GM12864 (cell line): ENCODE results near the gene MAMDC4.
"Not testable (repeated sequence)": the region's sequence is repeated elsewhere in the genome, so short reads cannot be mapped to it uniquely, and the experiment has no call there.

Experiments
- DNase-seq: peaks from one replicate; pipeline ENCODE4 v3.0.0-alpha.2; 2011; ENCODE audit warnings: low read depth
- H3K4me3 ChIP-seq: 2 replicates; pipeline ENCODE4 v1.5.1; 2011; ENCODE audit warnings: mild to moderate bottlenecking, low read depth, low read length, control low read depth
- TF ChIP-seq, protein P1 (sequence below): IDR thresholded peaks from 2 replicates; pipeline ENCODE4 v1.5.1; 2011; ENCODE audit warnings: low read depth, mild to moderate bottlenecking, moderate library complexity, low read length, control low read depth, inconsistent platforms; ENCODE audit errors: missing control alignments

MAMDC4 gene

DNA sequence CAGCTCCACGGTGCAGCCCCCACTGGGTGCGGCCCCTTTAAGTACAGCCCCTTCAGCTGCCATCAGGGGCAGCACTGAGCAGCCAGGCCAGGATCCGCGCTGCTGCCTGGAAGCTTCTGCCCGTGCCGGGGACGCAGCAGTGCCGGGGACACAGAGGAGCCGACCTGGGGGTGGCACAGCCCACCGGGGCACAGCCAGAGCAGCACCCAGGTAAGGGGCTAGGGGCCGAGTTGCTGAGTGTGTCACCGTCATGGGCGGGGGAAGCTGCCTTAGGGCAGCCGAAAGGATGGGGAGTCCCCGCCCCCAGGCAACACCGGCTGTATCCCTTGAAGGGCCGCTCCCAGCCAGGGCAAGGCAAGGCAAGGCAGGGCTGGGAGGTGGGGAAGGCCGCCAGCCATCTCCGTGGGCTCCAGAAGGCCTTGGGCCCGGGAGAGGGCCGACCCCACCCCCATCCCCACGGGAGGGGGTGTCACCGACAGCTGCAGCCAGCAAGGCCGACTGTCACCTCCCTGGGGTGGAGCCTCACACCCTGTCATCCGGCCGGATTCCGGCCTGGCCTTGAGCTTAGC is 9.7 kb upstream of the MAMDC4 start, which contains the start of gene AJM1:
Gene AJM1 (plus strand): TSS at position 99 of the 569 bp plus-strand sequence. CDS start 1,937 bp downstream, outside the sequence.
- peak; percentile 48 for DNase-seq
- peak within 1 kb of the TSS; percentile 71 for H3K4me3 ChIP-seq
- TF ChIP-seq, protein P1, sequence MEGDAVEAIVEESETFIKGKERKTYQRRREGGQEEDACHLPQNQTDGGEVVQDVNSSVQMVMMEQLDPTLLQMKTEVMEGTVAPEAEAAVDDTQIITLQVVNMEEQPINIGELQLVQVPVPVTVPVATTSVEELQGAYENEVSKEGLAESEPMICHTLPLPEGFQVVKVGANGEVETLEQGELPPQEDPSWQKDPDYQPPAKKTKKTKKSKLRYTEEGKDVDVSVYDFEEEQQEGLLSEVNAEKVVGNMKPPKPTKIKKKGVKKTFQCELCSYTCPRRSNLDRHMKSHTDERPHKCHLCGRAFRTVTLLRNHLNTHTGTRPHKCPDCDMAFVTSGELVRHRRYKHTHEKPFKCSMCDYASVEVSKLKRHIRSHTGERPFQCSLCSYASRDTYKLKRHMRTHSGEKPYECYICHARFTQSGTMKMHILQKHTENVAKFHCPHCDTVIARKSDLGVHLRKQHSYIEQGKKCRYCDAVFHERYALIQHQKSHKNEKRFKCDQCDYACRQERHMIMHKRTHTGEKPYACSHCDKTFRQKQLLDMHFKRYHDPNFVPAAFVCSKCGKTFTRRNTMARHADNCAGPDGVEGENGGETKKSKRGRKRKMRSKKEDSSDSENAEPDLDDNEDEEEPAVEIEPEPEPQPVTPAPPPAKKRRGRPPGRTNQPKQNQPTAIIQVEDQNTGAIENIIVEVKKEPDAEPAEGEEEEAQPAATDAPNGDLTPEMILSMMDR = peak; percentile 86

DNA sequence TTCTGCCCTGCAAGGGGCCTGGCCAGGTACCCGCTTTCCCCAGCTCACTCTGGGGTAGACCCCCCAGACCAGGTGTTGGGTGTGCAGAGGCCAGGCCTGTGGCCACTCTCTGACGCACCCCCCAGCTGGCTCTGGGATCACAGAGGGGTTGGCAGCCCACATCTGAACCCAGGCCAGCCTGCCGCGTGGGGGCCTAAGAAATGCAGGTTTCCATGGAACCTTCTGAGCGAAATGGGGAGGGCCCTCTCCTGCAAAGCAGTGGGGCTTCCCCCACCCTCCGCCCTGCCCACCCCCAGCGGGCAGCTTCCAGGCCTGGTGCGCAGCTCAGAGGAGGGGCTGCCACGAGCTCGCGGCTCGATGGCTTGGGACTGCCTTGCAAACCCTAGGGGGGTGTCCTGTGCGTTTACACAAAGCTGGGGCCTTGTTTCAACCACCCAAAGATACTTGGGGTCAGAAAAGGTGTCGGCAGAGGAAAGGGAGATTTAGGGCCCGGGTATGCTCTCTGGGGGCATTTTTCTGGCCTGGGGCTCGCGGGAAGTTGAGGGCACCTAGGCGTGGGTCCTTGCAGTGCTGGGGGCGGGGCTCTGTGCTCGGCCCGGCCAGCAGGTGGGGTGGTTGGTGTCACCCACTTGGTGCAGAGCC is 8.9 kb upstream of the MAMDC4 start:
- DNase-seq = not testable (repeated sequence)
- peak overlapping the region; percentile 19 for H3K4me3 ChIP-seq

DNA sequence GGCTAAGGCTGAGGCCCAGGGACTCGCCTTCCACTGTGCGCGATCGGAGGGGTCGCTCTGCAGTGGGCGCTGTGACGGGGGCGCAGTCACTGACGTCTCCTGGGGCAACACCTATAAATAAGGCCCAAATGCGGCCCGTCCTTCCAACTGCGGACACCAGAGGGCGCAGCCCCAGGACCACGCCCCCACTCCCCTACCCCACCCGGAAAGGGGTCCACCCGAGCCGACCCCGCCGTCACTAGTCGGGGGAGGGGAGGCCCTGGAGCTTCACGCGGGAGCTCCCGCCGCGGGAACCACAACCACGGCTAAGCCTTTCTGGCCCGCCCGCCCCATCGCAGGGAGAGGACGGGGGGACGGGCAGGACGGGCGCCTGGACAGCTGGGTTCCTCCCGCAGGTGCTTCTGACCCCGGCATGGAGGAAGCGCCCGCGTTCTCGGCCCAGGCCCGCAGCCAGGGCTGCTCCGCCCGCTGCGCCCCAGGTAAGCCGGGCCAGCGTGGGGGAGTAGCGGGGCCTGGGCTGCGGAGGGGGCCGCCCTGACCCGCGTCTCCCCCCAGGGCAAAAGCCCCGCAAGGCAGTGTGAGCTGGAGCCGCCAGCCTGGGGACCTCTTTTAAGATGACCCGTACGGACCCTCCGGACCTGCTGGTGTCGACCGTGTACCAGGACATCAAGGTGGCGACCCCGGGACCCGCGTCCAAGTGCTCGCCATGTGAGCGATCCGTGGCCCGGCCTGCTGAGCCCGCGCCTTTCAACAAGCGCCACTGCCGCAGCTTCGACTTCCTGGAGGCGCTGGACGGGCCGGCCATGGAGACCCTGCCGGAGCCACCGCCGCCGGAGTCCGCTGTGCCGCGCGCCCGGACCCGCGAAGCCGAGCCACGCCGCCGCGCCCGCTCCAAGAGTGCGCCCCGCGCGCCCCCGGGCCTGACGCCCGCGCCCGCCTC is 8.1 kb upstream of the MAMDC4 start:
- not testable (repeated sequence) for H3K4me3 ChIP-seq, DNase-seq
- TF ChIP-seq, protein P1 = peak; percentile 51

GRCh38 chr9:136844761-136845464 is 7.2 kb upstream of the MAMDC4 start:
- no peak overlapping the region for H3K4me3 ChIP-seq
- no peak for DNase-seq
- TF ChIP-seq, protein P1 = no peak

DNA sequence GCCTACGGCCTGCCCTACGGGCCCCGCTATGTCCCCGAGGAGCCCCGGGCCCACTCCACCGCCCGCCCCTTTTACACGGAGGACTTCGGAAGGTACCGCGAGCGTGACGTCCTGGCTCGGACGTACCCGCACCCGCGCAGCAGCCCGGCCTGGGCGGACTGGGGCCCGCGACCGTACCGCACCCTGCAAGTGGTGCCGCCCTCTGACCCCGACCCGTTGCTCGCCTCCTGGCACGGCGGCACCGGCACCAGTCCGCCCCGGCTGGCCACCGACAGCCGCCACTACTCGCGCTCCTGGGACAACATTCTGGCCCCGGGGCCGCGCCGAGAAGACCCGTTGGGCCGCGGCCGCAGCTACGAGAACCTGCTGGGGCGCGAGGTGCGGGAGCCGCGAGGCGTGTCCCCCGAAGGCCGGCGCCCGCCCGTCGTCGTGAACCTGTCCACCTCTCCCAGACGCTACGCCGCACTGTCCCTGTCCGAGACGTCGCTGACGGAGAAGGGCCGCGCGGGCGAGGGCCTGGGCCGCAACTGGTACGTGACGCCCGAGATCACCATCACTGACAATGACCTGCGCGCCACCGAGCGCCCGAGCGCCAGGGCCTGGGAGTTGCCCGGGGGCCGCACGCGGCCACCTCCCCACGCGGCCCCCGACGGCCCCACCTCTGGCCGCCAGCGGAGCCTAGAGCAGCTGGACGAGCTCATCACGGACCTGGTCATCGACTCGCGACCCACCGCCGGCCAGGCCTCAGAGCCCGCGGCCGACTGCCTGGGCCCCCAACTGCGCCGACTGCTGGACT is 6.5 kb upstream of the MAMDC4 start:
- no peak overlapping the region for H3K4me3 ChIP-seq
- TF ChIP-seq, protein P1 = no peak
- DNase-seq = no peak

DNA sequence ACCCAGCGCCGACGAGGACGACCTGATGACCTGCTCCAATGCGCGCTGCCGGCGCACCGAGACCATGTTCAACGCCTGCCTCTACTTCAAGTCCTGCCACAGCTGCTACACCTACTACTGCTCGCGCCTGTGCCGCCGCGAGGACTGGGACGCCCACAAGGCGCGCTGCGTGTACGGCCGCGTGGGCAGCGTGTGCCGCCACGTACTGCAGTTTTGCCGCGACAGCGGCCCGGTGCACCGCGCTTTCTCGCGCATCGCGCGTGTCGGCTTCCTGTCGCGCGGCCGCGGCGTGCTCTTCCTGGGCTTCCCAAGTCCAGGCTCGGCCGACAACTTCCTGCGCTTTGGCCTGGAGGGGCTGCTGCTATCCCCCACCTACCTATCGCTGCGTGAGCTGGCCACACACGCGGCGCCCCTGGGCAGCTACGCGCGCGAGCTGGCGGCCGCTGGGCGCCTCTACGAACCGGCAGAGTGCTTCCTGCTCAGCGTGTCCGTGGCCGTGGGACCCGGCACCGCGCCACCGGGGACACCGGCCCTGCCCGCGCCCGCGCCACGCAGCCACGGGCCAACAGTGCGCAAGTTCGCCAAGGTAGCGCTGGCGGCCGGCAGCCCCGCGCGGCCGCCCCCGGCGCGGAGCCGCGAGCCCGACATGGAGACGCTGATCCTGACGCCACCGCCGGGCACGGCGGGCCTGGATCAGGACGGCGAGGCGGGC is 5.6 kb upstream of the MAMDC4 start:
- TF ChIP-seq, protein P1 = no peak
- no peak overlapping the region for H3K4me3 ChIP-seq
- no peak for DNase-seq
